SK-N-SH treated with all-trans-retinoic acid at 6 μM for 48 hours (cell line): Measurements from ENCODE around the gene HECTD3.

ENCODE experiments used
- ATAC-seq: fragments of 200-7000 bp; cut with Tn5 transposase; 3 replicates; pipeline ENCODE4 v1.9.1; 2020; ENCODE audit warnings: mild to moderate bottlenecking, moderate library complexity
- ARNTL ChIP-seq: fragments of 450-650 bp; formaldehyde crosslinking; IDR thresholded peaks from 2 replicates; pipeline ENCODE4 v1.5.0; 2020; ENCODE audit warnings: low read depth, mild to moderate bottlenecking, moderate library complexity, borderline replicate concordance
- BACH2 ChIP-seq: fragments of 250-450 bp; sonication (Bioruptor Pico); IDR thresholded peaks from 2 replicates; pipeline ENCODE4 v1.9.0; 2021; ENCODE audit warnings: mild to moderate bottlenecking, borderline replicate concordance
- CSDC2 ChIP-seq: fragments of 250-450 bp; sonication (Bioruptor Pico); IDR thresholded peaks from 2 replicates; pipeline ENCODE4 v1.5.0; 2020; ENCODE audit warnings: mild to moderate bottlenecking, moderate library complexity
- ESRRG ChIP-seq: fragments of 250-450 bp; sonication (Bioruptor Pico); IDR thresholded peaks from 2 replicates; pipeline ENCODE4 v1.6.1; 2021; ENCODE audit warnings: mild to moderate bottlenecking
- ISL1 ChIP-seq: fragments of 250-450 bp; sonication (Bioruptor Pico); IDR thresholded peaks from 2 replicates; pipeline ENCODE4 v2.1.2; 2022; ENCODE audit warnings: mild to moderate bottlenecking, moderate library complexity
- OSR1 ChIP-seq: fragments of 250-450 bp; sonication (Bioruptor Pico); IDR thresholded peaks from 2 replicates; pipeline ENCODE4 v1.8.0; 2022; ENCODE audit warnings: moderate library complexity, mild to moderate bottlenecking, inconsistent platforms
- PPARA ChIP-seq: fragments of 250-450 bp; sonication (Bioruptor Pico); IDR thresholded peaks from 2 replicates; pipeline ENCODE4 v1.5.0; 2020; ENCODE audit warnings: mild to moderate bottlenecking, borderline replicate concordance
- RARB ChIP-seq: fragments of 250-450 bp; sonication (Bioruptor Pico); IDR thresholded peaks from 2 replicates; pipeline ENCODE4 v1.8.0; 2021; ENCODE audit warnings: mild to moderate bottlenecking, moderate library complexity
- SNAI2 ChIP-seq: fragments of 250-450 bp; sonication (Bioruptor Pico); IDR thresholded peaks from 2 replicates; pipeline ENCODE4 v1.5.0; 2020; ENCODE audit warnings: mild to moderate bottlenecking, moderate library complexity
- TCF4 ChIP-seq: fragments of 250-450 bp; sonication (Bioruptor Pico); IDR thresholded peaks from 2 replicates; pipeline ENCODE4 v1.8.0; 2021; ENCODE audit warnings: mild to moderate bottlenecking, moderate library complexity, borderline replicate concordance
- TOX ChIP-seq: fragments of 250-450 bp; sonication (Bioruptor Pico); IDR thresholded peaks from 2 replicates; pipeline ENCODE4 v1.8.0; 2021; ENCODE audit warnings: mild to moderate bottlenecking, moderate library complexity, borderline replicate concordance
- ZC3H10 ChIP-seq: fragments of 250-450 bp; sonication (Bioruptor Pico); IDR thresholded peaks from 2 replicates; pipeline ENCODE4 v1.5.1; 2021; ENCODE audit warnings: mild to moderate bottlenecking, moderate library complexity
- ZFP3 ChIP-seq: fragments of 250-450 bp; sonication (Bioruptor Pico); IDR thresholded peaks from 2 replicates; pipeline ENCODE4 v1.5.0; 2020; ENCODE audit warnings: mild to moderate bottlenecking, moderate library complexity
- ZFP30 ChIP-seq: fragments of 450-650 bp; formaldehyde crosslinking; IDR thresholded peaks from 2 replicates; pipeline ENCODE4 v1.5.0; 2022; ENCODE audit warnings: mild to moderate bottlenecking, moderate library complexity
- ZNF565 ChIP-seq: fragments of 450-650 bp; formaldehyde crosslinking; conservative IDR thresholded peaks from 2 replicates; pipeline ENCODE4 v1.5.0; 2020; ENCODE audit warnings: low read depth, mild to moderate bottlenecking, moderate library complexity
- ZNF70 ChIP-seq: fragments of 450-650 bp; formaldehyde crosslinking; IDR thresholded peaks from 2 replicates; pipeline ENCODE4 v1.5.0; 2020; ENCODE audit warnings: mild to moderate bottlenecking, moderate library complexity
- ZNF8 ChIP-seq: fragments of 450-650 bp; formaldehyde crosslinking; IDR thresholded peaks from 2 replicates; pipeline ENCODE4 v1.5.0; 2020; ENCODE audit warnings: mild to moderate bottlenecking, moderate library complexity
- TF ChIP-seq, protein P1 (sequence below): fragments of 250-450 bp; sonication (Bioruptor Pico); IDR thresholded peaks from 2 replicates; pipeline ENCODE4 v1.8.0; 2021; ENCODE audit warnings: low read depth, mild to moderate bottlenecking, moderate library complexity, borderline replicate concordance
- TF ChIP-seq, protein P2 (sequence below): fragments of 250-450 bp; sonication (Bioruptor Pico); IDR thresholded peaks from 2 replicates; pipeline ENCODE4 v1.8.0; 2020; ENCODE audit warnings: mild to moderate bottlenecking, moderate library complexity, borderline replicate concordance
- TF ChIP-seq, protein P3 (sequence below): fragments of 250-450 bp; sonication (Bioruptor Pico); IDR thresholded peaks from 2 replicates; pipeline ENCODE4 v1.5.1; 2020; ENCODE audit warnings: low read depth, mild to moderate bottlenecking, moderate library complexity
- TF ChIP-seq, protein P4 (sequence below): fragments of 250-450 bp; sonication (Bioruptor Pico); IDR thresholded peaks from 2 replicates; pipeline ENCODE4 v1.5.1; 2021; ENCODE audit warnings: mild to moderate bottlenecking, moderate library complexity

The HECTD3 gene

DNA sequence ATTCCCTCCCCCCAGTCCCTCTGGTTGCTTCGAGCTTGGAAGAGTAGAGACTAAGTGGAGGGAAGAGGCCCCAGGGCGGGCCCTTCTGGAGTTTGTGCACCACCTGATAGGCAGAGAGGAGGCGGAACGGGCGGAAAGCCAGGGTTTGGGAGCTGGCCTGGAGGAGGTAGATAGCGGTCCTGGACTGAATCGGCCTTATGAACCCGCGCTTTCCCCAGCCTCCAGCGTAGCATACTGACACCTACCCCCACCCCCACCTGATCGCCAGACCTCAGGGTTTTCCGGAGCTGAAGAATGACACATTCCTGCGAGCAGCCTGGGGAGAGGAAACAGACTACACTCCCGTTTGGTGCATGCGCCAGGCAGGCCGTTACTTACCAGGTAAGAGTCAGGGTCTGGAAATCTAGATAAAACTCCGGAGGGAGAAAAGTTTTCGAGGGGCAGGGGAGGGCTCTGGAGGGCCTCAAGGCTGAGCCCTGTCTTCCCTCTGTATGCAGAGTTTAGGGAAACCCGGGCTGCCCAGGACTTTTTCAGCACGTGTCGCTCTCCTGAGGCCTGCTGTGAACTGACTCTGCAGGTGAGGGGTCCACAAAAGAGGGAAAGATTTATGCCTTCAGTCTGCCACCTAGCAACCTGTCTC, 1.6 kb upstream of the HECTD3 start:
- peak; percentile 52 for ATAC-seq
- no peak for TF ChIP-seq TCF4 (CRISPR knock-in tag)
- no peak for TF ChIP-seq ARNTL (CRISPR knock-in tag)
- TF ChIP-seq, all 23 proteins: peak for 0

DNA sequence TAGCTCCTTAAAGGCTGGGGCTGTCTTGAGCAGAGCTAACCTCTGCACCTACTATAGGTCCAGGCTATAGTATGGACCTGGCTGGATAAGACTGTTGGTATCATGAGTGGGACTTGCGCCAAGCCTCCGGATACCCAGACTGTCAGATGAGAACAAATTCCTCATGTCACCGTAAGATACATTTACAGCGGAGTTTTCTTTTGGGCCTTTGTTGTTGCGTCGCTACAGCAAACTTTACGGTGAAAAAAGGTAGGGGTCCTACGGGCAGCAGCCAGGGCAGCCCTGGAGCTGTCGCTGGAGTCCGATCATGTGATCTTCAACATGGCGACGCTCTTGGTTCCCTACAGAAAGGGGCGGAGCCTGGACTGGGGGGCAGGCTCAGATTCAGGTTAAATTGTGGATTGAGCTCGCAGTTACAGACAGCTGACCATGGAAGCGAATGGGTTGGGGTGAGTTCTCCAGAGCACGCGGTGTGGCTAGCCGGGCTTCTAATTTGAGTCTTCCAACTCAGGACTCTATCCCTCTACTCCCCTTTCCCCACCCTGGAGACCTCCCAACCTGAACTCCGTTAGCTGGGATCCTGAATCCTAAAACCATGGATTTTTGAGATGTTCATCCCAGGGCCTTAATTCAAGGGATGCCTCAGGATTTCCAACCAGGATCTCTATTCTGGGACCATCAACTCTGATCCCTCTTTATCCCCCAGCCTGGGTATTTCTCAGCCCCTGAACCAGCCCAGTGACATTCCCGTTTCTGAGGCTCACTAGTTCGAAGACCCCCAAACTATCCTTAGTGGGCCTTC, 914 bp upstream of the HECTD3 start, which contains the start of gene UROD:
TSS of gene UROD (plus strand) at position 418 of the 802 bp plus-strand sequence. CDS start at position 430, 12 bp downstream.
- ATAC-seq: peak; percentile 85
- TF ChIP-seq PPARA (CRISPR knock-in tag): no peak
- TF ChIP-seq ESRRG (CRISPR knock-in tag): no peak
- no peak for TF ChIP-seq SNAI2 (CRISPR knock-in tag)
- no peak for TF ChIP-seq ZFP3 (CRISPR knock-in tag)
- TF ChIP-seq OSR1 (CRISPR knock-in tag): no peak
- TF ChIP-seq CSDC2 (CRISPR knock-in tag): no peak
- TF ChIP-seq ZNF565 (CRISPR knock-in tag): no peak
- no peak for TF ChIP-seq ZC3H10 (CRISPR knock-in tag)
- no peak for TF ChIP-seq ZFP30 (CRISPR knock-in tag)
- TF ChIP-seq, protein P1, sequence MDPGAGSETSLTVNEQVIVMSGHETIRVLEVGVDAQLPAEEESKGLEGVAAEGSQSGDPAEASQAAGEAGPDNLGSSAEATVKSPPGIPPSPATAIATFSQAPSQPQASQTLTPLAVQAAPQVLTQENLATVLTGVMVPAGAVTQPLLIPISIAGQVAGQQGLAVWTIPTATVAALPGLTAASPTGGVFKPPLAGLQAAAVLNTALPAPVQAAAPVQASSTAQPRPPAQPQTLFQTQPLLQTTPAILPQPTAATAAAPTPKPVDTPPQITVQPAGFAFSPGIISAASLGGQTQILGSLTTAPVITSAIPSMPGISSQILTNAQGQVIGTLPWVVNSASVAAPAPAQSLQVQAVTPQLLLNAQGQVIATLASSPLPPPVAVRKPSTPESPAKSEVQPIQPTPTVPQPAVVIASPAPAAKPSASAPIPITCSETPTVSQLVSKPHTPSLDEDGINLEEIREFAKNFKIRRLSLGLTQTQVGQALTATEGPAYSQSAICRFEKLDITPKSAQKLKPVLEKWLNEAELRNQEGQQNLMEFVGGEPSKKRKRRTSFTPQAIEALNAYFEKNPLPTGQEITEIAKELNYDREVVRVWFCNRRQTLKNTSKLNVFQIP (CRISPR knock-in tag): no peak
- TF ChIP-seq, protein P2, sequence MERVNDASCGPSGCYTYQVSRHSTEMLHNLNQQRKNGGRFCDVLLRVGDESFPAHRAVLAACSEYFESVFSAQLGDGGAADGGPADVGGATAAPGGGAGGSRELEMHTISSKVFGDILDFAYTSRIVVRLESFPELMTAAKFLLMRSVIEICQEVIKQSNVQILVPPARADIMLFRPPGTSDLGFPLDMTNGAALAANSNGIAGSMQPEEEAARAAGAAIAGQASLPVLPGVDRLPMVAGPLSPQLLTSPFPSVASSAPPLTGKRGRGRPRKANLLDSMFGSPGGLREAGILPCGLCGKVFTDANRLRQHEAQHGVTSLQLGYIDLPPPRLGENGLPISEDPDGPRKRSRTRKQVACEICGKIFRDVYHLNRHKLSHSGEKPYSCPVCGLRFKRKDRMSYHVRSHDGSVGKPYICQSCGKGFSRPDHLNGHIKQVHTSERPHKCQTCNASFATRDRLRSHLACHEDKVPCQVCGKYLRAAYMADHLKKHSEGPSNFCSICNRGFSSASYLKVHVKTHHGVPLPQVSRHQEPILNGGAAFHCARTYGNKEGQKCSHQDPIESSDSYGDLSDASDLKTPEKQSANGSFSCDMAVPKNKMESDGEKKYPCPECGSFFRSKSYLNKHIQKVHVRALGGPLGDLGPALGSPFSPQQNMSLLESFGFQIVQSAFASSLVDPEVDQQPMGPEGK (CRISPR knock-in tag): no peak
- no peak for TF ChIP-seq ZNF70 (CRISPR knock-in tag)
- TF ChIP-seq BACH2 (CRISPR knock-in tag): no peak
- no peak for TF ChIP-seq ARNTL (CRISPR knock-in tag)
- TF ChIP-seq, protein P3, sequence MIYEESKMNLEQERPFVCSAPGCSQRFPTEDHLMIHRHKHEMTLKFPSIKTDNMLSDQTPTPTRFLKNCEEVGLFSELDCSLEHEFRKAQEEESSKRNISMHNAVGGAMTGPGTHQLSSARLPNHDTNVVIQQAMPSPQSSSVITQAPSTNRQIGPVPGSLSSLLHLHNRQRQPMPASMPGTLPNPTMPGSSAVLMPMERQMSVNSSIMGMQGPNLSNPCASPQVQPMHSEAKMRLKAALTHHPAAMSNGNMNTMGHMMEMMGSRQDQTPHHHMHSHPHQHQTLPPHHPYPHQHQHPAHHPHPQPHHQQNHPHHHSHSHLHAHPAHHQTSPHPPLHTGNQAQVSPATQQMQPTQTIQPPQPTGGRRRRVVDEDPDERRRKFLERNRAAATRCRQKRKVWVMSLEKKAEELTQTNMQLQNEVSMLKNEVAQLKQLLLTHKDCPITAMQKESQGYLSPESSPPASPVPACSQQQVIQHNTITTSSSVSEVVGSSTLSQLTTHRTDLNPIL (CRISPR knock-in tag): no peak
- TF ChIP-seq, all 23 proteins: peak for 0

DNA sequence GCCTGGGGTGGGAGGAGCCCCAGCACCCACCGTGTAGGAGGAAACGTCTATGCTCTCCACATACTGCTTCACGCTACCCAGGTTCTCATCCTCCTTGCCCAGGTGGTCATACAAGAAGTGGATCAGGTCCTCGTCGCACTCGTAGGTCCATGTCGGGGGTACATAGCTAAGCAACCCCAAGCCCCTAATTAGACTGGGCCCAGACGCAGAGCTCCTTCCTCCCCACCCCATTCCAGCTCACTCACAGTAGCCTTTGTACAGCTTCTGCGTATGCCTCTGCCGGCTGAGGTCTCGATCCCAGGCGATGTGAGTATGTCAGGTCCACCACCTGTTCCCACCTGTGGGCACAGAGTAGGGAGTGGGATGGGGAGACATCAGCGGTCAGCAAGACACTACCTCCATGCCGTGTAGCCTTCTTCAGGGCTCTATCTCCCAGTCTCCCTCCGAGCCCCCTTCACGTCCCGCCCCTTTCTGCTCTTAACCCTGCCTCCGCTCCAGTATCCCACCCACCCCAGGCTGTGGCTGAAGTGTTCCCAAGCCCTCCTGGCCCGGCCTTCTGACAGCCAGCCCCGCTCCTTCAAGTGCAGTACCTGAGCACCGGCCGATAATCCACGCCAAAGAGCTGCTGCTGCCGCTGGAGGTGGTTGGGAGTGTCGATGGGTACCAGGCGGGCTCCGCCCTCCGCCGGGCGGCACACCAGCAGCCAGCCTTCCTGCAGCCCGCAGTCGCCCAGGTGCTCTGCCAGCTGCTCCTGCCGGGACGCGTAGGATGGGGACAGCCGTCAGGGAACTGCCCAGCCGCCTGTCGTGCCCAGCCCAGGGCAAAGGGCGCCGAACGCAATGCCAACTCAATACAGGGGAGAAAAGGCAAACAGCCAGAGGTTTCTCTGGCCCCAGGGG, 919 bp downstream of the HECTD3 start:
- ATAC-seq: peak; percentile 3; the same call in 1 of the 3 replicates
- TF ChIP-seq, protein P2 (CRISPR knock-in tag): no peak

DNA sequence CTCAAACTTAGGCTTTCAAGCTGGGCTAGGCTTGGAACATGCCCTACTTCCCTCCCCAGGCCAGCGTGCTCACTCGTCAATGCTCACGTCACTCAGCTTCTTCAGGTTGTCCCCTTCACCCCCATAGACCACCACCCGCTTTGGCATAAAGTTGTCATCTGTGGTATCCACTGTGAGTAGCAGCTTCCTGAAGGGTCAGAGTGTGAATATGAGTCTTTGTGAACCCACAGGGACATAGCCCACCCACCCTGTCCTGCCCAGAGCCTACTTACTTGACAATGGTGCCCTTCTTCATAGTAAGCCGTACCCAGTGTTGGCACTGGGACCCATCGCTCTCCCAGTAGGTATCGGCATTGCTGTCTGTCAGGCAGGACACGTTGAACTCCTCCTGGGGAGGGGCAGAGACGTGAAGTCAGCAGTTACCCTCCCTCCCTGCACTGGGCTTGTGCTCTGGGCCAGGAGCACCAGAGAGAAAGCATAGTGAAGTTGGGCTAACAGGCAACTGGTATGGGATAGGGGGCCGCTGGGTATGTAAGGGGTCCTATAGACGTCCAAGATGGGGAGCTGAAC, 1.7 kb downstream of the HECTD3 start:
- ATAC-seq: no peak

More for the DNA sequence above, 1.7 kb downstream of the HECTD3 start:
- TF ChIP-seq SNAI2 (CRISPR knock-in tag): no peak
- no peak for TF ChIP-seq ARNTL (CRISPR knock-in tag)
- no peak for TF ChIP-seq ZC3H10 (CRISPR knock-in tag)
- no peak for TF ChIP-seq ESRRG (CRISPR knock-in tag)
- TF ChIP-seq TOX (CRISPR knock-in tag): no peak
- TF ChIP-seq PPARA (CRISPR knock-in tag): no peak
- TF ChIP-seq BACH2 (CRISPR knock-in tag): no peak
- TF ChIP-seq, protein P4, sequence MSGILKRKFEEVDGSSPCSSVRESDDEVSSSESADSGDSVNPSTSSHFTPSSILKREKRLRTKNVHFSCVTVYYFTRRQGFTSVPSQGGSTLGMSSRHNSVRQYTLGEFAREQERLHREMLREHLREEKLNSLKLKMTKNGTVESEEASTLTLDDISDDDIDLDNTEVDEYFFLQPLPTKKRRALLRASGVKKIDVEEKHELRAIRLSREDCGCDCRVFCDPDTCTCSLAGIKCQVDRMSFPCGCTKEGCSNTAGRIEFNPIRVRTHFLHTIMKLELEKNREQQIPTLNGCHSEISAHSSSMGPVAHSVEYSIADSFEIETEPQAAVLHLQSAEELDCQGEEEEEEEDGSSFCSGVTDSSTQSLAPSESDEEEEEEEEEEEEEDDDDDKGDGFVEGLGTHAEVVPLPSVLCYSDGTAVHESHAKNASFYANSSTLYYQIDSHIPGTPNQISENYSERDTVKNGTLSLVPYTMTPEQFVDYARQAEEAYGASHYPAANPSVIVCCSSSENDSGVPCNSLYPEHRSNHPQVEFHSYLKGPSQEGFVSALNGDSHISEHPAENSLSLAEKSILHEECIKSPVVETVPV (CRISPR knock-in tag): no peak
- TF ChIP-seq, protein P3 (CRISPR knock-in tag): no peak
- no peak for TF ChIP-seq ISL1 (CRISPR knock-in tag)
- no peak for TF ChIP-seq ZFP30 (CRISPR knock-in tag)
- TF ChIP-seq ZNF70 (CRISPR knock-in tag): no peak
- no peak for TF ChIP-seq RARB (CRISPR knock-in tag)
- no peak for TF ChIP-seq CSDC2 (CRISPR knock-in tag)
- TF ChIP-seq ZNF8 (CRISPR knock-in tag): no peak
